ENCODE results near the gene KPNA1. TPM values are rescaled to one million over a fixed set of nuclear protein-coding genes. Genes with fewer than 3 reads are reported as not detected.

Gene KPNA1
- total and polyA plus RNA-seq, 2 of the 13 experiments (the other 11 are each of a cell fraction or from before 2014, with no cell fraction given), result 15.4 to 30.0 TPM

DNA sequence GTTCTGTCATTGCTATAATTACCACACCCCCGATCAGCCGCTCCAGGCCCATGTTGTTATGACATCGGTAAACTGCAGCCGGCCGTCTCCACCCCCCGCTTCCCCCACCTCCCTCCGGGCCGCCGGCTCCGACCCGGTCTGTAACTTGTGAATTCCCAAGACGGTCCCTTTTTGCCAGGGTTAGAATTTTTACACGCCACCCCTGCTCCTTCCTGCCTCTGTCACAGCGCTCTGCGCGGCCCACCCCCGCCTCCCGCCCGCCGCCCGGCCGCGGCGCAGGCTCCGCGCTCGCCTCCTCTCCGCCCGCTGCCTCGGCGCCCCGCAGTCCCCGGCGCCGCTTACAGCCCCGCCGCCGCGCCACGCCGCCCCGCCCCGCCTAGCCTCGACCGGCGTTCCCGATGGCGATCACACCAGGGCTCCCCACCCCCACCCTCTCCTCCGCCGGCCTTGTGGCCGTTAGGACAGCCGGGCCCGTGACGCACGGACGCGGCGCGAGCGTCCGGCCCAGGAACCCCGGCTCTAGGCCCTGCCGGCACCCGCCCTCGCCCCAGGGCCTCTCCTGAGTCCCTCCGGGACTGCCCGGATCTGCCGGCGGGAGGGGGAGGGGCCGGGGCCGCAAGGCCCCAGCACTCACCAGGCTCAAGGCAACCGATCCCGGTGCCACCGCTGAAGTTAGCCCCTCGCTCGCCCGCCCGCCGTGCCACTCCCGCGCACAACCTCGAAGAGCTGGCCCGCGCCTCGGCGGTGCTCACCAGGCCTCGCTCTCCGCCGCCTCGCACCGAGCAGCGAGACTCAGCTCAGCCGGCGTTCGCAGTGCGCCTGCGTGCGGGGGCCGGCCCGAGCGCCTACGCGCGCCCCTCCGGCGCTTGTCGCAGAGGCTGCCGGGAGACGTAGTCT is at the start of gene KPNA1 (continued):
- TF ChIP-seq ZGPAT (CRISPR knock-in tag; IDR thresholded peaks at IDR 0.05) (peak; percentile 90; the same call in 1 of the 2 replicates), ZNF672 (CRISPR knock-in tag; IDR thresholded peaks at IDR 0.05) (peak; percentile 25; the same call in 1 of the 2 replicates), SRY (CRISPR knock-in tag; IDR thresholded peaks at IDR 0.05) (peak; percentile 72; the same call in 1 of the 2 replicates), TOE1 (CRISPR knock-in tag; IDR thresholded peaks at IDR 0.05) (no peak), ASH2L (IDR thresholded peaks at IDR 0.05; ENCODE audit: insufficient read length, low read depth, low read length) (peak; percentile 97), ZNF382 (CRISPR knock-in tag; IDR thresholded peaks at IDR 0.05; ENCODE audit: borderline replicate concordance) (no peak), SAP130 (CRISPR knock-in tag; IDR thresholded peaks at IDR 0.05; ENCODE audit: low read depth) (peak; percentile 88), ZBTB7B (CRISPR knock-in tag; IDR thresholded peaks at IDR 0.05) (0 out of 2 replicates have a peak, but pooled peaks have one; percentile 24), PRMT3 (CRISPR knock-in tag; IDR thresholded peaks at IDR 0.05; ENCODE audit: borderline replicate concordance, low read depth) (no peak), SOX6 (IDR thresholded peaks at IDR 0.05) (no peak), SOX6 (CRISPR knock-in tag; IDR thresholded peaks at IDR 0.05) (peak; percentile 52; the same call in 1 of the 2 replicates), ZNF446 (CRISPR knock-in tag; IDR thresholded peaks at IDR 0.05) (peak; percentile 81; the same call in 1 of the 2 replicates), PCBP2 (optimal IDR thresholded peaks at IDR 0.05; ENCODE audit: low read depth, low read length, poor library complexity, severe bottlenecking) (no peak), ZNF329 (CRISPR knock-in tag; IDR thresholded peaks at IDR 0.05; ENCODE audit: low read depth) (peak; percentile 65; the same call in 1 of the 2 replicates), FOXA1 (IDR thresholded peaks at IDR 0.05) (no peak), FOXA1 (CRISPR knock-in tag; IDR thresholded peaks at IDR 0.05) (0 out of 2 replicates have a peak, but pooled peaks have one; percentile 14), KDM2A (CRISPR knock-in tag; IDR thresholded peaks at IDR 0.05; ENCODE audit: borderline replicate concordance, low read depth) (peak; percentile 61; the same call in 1 of the 2 replicates), EED (CRISPR knock-in tag; IDR thresholded peaks at IDR 0.05) (peak; percentile 93), POLR2A (IDR thresholded peaks at IDR 0.05; ENCODE audit: insufficient read depth in 1 of 2, low read depth in 2 of 2, low read length in 2 of 2) (peak; percentile 86 to 95), IRF9 (CRISPR knock-in tag; IDR thresholded peaks at IDR 0.05; ENCODE audit: borderline replicate concordance) (peak; percentile 78; the same call in 1 of the 2 replicates), ZFP90 (CRISPR knock-in tag; IDR thresholded peaks at IDR 0.05; ENCODE audit: borderline replicate concordance) (peak; percentile 73; the same call in 1 of the 2 replicates), ZNF891 (CRISPR knock-in tag; IDR thresholded peaks at IDR 0.05) (no peak; the same call in 1 of the 2 replicates), ZNF709 (CRISPR knock-in tag; IDR thresholded peaks at IDR 0.05) (peak; percentile 81; the same call in 1 of the 2 replicates), POGZ (CRISPR knock-in tag; IDR thresholded peaks at IDR 0.05) (0 out of 2 replicates have a peak, but pooled peaks have one; percentile 36), LCORL (IDR thresholded peaks at IDR 0.05) (0 out of 2 replicates have a peak, but pooled peaks have one; percentile 43), LCORL (CRISPR knock-in tag; IDR thresholded peaks at IDR 0.05) (peak; percentile 75), XBP1 (CRISPR knock-in tag; IDR thresholded peaks at IDR 0.05) (no peak)
- TF ChIP-seq, protein P1, sequence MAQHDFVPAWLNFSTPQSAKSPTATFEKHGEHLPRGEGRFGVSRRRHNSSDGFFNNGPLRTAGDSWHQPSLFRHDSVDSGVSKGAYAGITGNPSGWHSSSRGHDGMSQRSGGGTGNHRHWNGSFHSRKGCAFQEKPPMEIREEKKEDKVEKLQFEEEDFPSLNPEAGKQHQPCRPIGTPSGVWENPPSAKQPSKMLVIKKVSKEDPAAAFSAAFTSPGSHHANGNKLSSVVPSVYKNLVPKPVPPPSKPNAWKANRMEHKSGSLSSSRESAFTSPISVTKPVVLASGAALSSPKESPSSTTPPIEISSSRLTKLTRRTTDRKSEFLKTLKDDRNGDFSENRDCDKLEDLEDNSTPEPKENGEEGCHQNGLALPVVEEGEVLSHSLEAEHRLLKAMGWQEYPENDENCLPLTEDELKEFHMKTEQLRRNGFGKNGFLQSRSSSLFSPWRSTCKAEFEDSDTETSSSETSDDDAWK (CRISPR knock-in tag; IDR thresholded peaks at IDR 0.05), result no peak

Data from HepG2 (cell line).